ENCODE data around the gene TOR1A.
A peak's percentile ranks its signal among the peaks of the same experiment; 100 is the strongest.

The TOR1A gene, protein sequence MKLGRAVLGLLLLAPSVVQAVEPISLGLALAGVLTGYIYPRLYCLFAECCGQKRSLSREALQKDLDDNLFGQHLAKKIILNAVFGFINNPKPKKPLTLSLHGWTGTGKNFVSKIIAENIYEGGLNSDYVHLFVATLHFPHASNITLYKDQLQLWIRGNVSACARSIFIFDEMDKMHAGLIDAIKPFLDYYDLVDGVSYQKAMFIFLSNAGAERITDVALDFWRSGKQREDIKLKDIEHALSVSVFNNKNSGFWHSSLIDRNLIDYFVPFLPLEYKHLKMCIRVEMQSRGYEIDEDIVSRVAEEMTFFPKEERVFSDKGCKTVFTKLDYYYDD
- total RNA-seq = 22.1 to 64.5 (median 50.5) reads per million in 9 experiments

DNA sequence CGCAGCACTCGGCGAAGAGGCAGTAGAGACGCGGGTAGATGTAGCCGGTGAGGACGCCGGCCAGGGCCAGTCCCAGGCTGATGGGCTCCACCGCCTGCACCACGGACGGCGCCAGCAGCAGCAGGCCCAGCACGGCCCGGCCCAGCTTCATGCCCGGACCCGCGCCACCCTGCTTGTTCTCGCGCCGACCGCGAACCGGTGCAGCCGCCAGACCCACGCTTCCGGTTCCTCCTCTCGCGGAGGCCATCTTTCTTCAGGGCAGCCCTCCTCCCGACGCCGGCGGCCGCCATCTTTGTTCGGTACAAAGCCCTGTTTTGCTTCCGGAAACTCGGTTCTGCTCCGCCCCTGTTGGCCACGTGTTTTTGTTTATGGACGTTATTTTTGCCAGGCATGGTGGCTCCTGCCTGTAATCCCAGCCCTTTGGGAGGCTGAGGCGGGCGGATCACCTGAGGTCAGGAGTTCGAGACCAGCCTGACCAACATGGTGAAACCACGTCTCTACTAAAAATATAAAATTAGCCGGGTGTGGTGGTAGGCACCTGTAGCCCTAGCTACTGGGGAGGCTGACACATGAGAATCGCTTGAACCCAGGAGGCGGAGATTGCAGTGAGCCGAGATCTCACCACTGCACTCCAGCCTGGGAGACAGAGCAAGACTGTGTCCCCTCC is at the start of gene TOR1A:
Gene TOR1A (minus strand): TSS at position 202 of the 667 bp plus-strand sequence. CDS start 51 bp downstream, at position 151.
- Mint-ChIP-seq H3K27ac (peak within 1 kb of the TSS; percentile 71 to 93), H3K27me3 (no peaks in the 10 kb centered on the region), H3K4me3 (peak within 1 kb of the TSS; percentile 85 to 86), H3K4me1 (ENCODE audit: low read depth in 2 of 2) (peaks cover 7 to 13% of the 10 kb centered on the region in 2 donors), H3K36me3 (ENCODE audit: insufficient read depth) (peaks cover 59% of the 10 kb centered on the region), H3K9me3 (no peaks in the 10 kb centered on the region)
- DNase-seq (peak; percentile 91 to 93 (median 92)), ATAC-seq (replicated peaks) (peak; percentile 87)

DNA sequence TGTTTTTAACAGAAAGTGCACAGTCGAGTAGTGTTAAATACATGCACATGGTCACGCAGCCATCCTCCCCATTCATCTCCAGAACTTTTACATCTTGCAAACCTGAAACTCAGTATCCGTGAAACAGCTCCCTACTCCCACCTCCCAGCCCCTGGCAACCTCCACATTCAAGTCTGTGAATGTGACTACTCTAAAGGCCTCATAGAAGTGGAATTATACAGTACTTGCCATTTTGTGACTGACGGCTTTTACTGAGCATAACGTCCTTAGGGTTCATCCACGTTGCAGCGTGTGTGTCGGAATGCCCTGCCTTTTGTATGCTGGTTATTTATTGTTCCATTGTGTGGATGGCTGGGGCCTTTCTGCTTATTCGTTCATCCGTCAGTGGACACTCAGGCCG is 47.1 kb upstream of the TOR1A start:
- H3K27ac Mint-ChIP-seq = peak overlapping the region; percentile 95 to 97
- no peak for DNase-seq
- no peaks in the 10 kb centered on the region for H3K27me3 Mint-ChIP-seq
- peaks cover 63% of the 10 kb centered on the region for H3K36me3 Mint-ChIP-seq (ENCODE audit: insufficient read depth)
- H3K4me3 Mint-ChIP-seq = peak overlapping the region; percentile 42
- ATAC-seq (replicated peaks) = no peak
- no peaks in the 10 kb centered on the region for H3K9me3 Mint-ChIP-seq
- H3K4me1 Mint-ChIP-seq (ENCODE audit: low read depth in 2 of 2) = peaks cover 53 to 58% of the 10 kb centered on the region in 2 donors

DNA sequence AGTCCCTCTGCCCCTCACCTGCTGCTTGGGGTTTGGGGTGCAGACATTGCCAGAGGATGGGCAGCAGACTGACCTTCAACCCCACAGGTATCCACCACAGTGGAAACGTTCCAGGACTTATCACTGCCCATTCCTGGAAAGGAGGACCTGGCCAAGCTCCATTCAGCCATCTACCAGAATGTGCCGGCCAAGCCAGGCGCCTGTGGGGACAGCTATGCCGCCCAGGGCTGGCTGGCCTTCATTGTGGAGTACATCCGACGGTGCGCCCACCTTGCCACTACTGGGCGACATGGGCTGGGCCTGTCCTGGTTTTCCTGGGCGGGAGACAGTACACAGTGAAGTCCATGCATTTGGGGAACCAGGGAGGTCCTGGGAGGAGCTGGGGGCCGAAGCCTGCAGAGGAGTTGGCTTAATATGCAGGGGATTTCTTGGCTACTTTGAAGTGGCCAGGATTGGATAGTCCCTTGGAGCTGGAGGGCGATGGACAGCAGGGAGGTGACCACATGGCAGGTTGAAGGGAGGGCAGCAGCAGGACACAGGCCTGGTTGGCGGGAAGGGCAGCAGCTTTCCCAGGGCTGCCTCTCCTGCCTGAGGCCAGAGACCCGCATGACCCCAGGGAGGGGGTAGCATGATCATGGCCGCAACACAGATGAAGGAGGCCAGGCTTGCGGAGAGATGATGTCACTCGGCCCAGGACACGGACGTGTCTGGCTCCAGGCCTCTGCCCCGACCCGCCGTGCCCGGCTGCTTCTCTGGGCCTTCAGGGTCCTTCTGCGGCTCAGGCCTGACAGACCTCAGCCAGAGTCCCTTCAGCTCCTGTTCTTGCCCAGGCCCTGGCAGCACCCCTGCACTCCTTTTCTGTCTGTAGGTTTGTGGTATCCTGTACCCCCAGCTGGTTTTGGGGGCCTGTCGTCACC is 45.9 kb upstream of the TOR1A start:
- Mint-ChIP-seq H3K27ac (peak overlapping the region; percentile 95 to 97), H3K4me3 (peak overlapping the region; percentile 74 to 81), H3K9me3 (no peaks in the 10 kb centered on the region), H3K36me3 (ENCODE audit: insufficient read depth) (peaks cover 71% of the 10 kb centered on the region), H3K4me1 (ENCODE audit: low read depth in 2 of 2) (peaks cover 60 to 66% of the 10 kb centered on the region in 2 donors), H3K27me3 (no peaks in the 10 kb centered on the region)
- no peak for DNase-seq
- no peak for ATAC-seq (replicated peaks)

DNA sequence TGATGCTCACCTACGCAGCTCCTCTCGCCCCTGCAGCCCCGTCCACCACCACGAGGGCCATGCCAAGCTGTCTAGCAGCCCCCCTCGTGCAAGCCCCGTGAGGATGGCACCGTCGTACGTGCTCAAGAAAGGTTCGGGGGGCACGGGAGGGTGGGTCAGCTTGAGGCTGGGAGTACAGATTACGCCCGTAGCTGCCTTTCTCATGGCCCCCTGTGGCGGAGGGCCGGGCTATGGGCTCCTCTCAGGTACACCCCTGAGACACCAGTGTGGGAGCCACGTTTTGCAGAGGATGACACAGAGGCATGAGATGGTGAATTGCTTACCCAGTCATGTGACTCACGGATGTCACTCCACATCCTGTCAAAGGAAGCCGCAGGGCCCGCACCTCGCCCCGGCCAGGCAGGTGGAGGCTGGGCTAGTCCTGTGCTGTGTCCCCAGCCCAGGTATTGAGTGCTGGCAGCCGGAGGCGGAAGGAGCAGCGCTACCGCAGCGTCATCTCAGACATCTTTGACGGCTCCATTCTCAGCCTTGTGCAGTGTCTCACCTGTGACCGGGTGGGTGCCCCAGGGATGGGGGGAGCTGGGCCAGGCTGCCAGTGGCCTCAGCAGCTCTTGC is 45.0 kb upstream of the TOR1A start:
- H3K27ac Mint-ChIP-seq = peak overlapping the region; percentile 95 to 97
- H3K36me3 Mint-ChIP-seq (ENCODE audit: insufficient read depth) = peaks cover 74% of the 10 kb centered on the region
- DNase-seq (peak; percentile 90 to 92 (median 92)), ATAC-seq (replicated peaks) (peak; percentile 91)
- no peaks in the 10 kb centered on the region for H3K27me3 Mint-ChIP-seq
- H3K4me3 Mint-ChIP-seq = peak overlapping the region; percentile 74 to 81
- H3K9me3 Mint-ChIP-seq = no peaks in the 10 kb centered on the region
- H3K4me1 Mint-ChIP-seq (ENCODE audit: low read depth in 2 of 2) = peaks cover 57 to 65% of the 10 kb centered on the region in 2 donors

DNA sequence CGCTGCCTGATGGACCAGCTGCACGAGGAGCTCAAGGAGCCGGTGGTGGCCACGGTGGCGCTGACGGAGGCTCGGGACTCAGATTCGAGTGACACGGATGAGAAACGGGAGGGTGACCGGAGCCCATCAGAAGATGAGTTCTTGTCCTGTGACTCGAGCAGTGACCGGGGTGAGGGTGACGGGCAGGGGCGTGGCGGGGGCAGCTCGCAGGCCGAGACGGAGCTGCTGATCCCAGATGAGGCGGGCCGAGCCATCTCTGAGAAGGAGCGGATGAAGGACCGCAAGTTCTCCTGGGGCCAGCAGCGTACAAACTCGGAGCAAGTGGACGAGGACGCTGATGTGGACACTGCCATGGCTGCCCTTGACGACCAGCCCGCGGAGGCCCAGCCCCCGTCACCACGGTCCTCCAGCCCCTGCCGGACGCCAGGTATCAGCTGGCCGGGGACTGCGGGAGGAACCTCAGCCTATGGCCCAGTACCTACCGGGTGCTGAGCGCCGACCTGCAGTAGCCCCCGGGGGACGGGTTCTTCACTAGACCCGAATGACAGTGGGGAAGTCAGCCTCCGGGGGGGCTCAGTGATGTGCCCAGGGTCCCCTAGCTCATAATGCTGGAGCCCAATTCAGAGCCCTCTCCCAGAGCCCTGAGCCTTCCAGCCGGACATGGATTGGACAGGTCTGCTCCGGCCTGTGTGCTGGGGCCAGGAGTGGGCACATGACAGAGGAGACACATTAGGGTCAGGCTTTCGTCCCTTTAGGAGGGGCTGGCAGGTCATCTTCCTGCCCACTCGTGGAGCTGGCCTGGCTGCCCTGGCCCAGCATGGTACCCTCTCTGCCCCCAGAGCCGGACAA is 44.3 kb upstream of the TOR1A start:
- no peak for ATAC-seq (replicated peaks)
- Mint-ChIP-seq H3K9me3 (no peaks in the 10 kb centered on the region), H3K27me3 (no peaks in the 10 kb centered on the region), H3K4me3 (peak overlapping the region; percentile 74 to 81), H3K27ac (peak overlapping the region; percentile 95 to 97), H3K36me3 (ENCODE audit: insufficient read depth) (peaks cover 75% of the 10 kb centered on the region), H3K4me1 (ENCODE audit: low read depth in 2 of 2) (peaks cover 63 to 65% of the 10 kb centered on the region in 2 donors)
- no peak for DNase-seq

DNA sequence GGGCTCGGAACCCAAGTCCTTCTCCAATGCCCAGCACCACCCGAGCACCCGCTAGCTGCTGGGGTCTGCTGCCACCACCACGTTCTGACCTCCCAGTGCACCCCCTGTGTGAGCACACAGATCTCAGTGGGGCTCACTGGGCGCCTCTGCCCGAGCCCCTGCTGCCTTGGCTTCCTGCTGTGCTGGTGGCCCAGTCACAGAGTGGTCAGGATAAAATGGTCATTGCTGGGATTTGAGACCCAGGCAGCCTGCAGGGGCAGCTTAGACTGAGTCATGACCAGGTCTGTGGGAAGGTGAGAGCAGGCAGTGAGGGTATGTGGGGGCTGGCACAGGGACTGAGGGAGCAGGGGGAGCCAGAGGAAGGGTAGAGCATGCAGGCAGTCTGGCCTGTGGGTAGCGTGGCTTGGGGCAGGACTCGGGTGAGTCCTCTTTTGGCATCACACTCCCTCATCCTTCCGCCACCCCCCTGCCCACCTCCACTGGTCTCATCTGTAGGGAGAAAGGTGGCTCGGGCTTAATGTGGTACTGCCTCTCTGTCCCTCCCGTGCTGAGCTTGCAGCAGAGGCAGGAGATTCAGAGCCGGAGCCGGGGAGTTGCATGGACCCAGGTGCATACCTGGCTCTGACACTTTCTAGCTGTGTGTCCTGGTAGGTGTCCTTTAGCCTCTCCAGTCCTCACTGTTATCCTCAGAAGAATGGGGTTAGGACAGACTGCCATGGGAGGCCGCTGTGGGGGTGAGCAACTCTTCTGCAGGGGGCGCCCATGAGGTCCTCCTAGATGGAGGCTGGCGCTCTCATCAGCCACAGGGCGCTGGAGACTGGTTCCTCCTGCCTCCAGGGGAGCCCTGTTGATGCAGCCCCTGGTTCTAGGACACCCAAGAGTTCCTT is 43.4 kb upstream of the TOR1A start:
- peak overlapping the region; percentile 93 to 97 for H3K27ac Mint-ChIP-seq
- no peaks in the 10 kb centered on the region for H3K27me3 Mint-ChIP-seq
- H3K36me3 Mint-ChIP-seq (ENCODE audit: insufficient read depth) = peaks cover 71% of the 10 kb centered on the region
- H3K4me3 Mint-ChIP-seq = peak overlapping the region; percentile 65 to 67
- no peaks in the 10 kb centered on the region for H3K9me3 Mint-ChIP-seq
- H3K4me1 Mint-ChIP-seq (ENCODE audit: low read depth in 2 of 2) = peaks cover 69 to 70% of the 10 kb centered on the region in 2 donors
- ATAC-seq (replicated peaks) (no peak), DNase-seq (no peak)

DNA sequence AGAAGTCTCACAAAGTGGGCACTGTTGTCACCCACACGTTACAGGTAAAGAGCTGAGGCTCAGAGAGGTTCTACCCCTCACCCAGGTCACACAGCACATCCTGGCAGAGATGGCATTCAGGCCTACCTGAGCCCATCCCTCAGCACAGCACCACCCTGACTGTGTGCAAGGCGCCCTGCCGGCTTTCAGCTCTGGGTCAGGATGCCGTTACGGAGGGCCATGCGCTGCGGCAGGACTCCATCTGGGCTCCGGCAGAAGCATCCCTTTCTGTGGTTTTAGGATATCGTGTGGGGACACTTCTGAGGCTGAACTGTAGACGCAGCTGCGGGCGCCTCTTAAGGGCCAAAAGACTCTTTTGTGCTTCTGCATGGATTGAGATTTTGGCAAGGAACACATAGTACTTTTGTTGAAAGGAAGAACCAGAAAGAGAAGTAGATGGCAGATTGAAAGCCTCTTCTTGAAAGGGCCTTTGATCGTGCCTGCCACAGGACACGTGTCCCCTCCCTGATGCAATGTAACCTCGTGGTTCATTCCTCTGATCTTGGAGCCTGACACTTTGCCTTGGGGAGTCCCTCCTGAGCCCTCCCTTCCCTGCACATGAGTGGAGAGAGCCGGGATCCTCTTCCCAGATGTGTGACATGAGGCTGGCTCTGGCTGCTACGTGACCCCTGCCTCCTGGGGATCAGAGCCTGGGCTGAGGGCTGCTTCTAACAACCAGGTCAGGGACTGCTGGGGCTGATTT is 42.6 kb upstream of the TOR1A start:
- Mint-ChIP-seq H3K9me3 (no peaks in the 10 kb centered on the region), H3K4me3 (peak overlapping the region; percentile 20 to 67), H3K27ac (peak overlapping the region; percentile 93 to 97), H3K36me3 (ENCODE audit: insufficient read depth) (peaks cover 64% of the 10 kb centered on the region), H3K27me3 (no peaks in the 10 kb centered on the region), H3K4me1 (ENCODE audit: low read depth in 2 of 2) (peaks cover 70 to 74% of the 10 kb centered on the region in 2 donors)
- DNase-seq = no peak
- no peak for ATAC-seq (replicated peaks)

DNA sequence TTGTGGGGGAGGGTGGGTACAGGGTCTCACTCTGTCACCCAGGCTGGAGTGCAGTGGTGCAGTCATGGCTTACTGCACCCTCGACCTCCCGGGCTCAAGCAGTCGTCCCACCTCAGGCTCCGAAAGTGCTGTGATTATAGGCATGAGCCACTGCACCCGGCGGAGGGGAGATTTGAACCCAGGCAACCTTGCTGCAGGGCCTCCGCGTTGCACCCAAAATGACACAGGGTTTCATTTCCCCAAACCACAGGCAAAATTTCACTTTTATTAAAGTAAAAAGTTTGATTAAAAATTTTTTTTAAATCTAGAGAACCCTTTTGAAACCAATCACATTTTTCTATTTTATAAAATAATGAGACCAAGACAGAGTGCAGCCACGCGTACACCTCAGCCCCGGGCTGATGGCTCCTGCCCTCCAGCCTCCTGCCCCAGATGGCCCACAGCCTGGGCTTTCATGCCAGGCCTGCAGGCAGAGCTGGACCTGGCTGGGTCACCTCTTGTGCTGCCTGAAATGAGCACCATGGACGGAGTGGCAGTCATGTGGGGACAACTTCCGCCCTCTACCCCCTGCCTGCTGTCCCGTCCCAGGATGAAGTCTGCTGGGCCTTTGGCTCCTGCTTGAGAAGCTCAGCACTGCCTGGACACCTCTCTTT is 41.9 kb upstream of the TOR1A start:
- Mint-ChIP-seq H3K36me3 (ENCODE audit: insufficient read depth) (peaks cover 60% of the 10 kb centered on the region), H3K9me3 (no peaks in the 10 kb centered on the region), H3K4me3 (peak overlapping the region; percentile 20 to 31), H3K27ac (peak overlapping the region; percentile 93 to 97), H3K27me3 (no peaks in the 10 kb centered on the region), H3K4me1 (ENCODE audit: low read depth in 2 of 2) (peaks cover 67 to 78% of the 10 kb centered on the region in 2 donors)
- no peak for ATAC-seq (replicated peaks)
- DNase-seq = no peak

DNA sequence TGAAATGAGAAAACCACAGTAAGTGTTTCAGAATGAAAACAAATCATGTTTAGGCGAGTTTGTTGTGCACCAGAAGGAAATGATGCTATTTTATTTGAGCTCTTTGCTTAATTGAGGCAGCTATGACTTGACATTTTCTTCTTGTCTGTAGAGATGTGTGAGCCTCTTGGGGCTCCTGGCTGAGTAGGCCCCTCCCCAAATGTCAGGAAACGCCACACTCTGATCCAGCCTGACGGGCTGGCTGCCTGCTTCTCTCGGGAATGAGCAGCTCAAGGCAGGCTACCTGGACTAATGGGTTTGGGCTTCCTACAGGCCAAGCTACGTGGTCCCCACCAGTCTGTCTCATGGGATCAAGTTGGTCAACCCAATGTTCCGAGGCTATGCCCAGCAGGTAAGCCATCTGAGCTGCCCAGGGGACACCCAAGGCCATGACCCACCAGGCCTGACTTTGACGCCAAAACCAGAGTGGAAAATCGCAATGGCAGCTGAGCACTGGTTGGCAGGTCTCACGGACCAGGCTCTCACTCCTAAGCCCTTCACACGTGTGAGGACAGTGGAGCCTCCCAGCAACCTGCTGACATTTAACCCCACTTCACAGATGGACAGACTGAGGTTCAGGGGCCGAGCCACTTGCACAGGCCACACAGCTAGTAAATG is 41.2 kb upstream of the TOR1A start:
- Mint-ChIP-seq H3K27ac (peak overlapping the region; percentile 68 to 75), H3K4me1 (ENCODE audit: low read depth in 2 of 2) (peaks cover 67 to 72% of the 10 kb centered on the region in 2 donors), H3K4me3 (peak overlapping the region in 1 of 2 donors; percentile 29), H3K9me3 (no peaks in the 10 kb centered on the region), H3K36me3 (ENCODE audit: insufficient read depth) (peaks cover 56% of the 10 kb centered on the region), H3K27me3 (no peaks in the 10 kb centered on the region)
- no peak for ATAC-seq (replicated peaks)
- DNase-seq = no peak

DNA sequence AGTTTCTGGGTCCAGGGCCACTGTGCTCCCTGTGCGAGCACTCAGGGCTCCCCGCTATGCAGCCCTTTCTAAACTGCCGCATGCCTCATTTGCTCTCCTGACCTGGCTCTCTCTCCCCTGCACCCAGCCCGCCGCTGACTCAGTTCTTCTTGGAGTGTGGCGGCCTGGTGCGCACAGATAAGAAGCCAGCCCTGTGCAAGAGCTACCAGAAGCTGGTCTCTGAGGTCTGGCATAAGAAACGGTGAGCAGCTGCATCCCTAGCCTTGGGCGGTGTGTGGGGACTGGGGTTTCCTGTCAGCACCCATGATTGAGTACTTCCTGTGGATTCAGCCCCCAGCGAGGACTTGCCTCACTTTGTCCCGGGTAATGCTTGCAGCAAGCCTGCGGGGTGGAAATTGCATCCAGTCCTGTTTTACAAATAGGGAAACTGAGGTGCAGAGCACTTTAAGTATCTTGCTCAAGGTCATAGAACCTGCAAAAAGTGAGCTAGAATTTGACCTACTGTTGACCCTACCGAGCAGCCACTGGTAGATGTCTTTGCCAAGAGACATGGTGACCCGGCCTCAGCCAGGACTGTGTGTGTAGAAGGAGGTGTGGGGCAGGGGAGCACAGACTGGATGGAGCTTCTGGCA is 39.2 kb upstream of the TOR1A start:
- H3K4me3 Mint-ChIP-seq = peak overlapping the region; percentile 69 to 78
- H3K4me1 Mint-ChIP-seq (ENCODE audit: low read depth in 2 of 2) = peaks cover 53 to 57% of the 10 kb centered on the region in 2 donors
- H3K27ac Mint-ChIP-seq = peak overlapping the region; percentile 84 to 89
- H3K36me3 Mint-ChIP-seq (ENCODE audit: insufficient read depth) = peaks cover 51% of the 10 kb centered on the region
- no peaks in the 10 kb centered on the region for H3K27me3 Mint-ChIP-seq
- peak; percentile 95 for ATAC-seq (replicated peaks)
- no peaks in the 10 kb centered on the region for H3K9me3 Mint-ChIP-seq
- DNase-seq = peak; percentile 66 to 71 (median 69)
